K562 (cell line): Measurements from ENCODE around the gene EVPL. TPM values are rescaled to one million over a fixed set of nuclear protein-coding genes. Genes with fewer than 3 reads are reported as not detected.

Source experiments
- ATAC-seq: fragments of 200-7000 bp; cut with Tn5 transposase; 3 replicates; pipeline ENCODE4 v1.9.1; 2020; ENCODE audit warnings: moderate library complexity
- BruUV-seq: library from RNA; stranded (reverse); fragments of 400-500 nt; replicated peaks from 2 replicates; lab custom pipeline; 2021; lab: Mats Ljungman, UMichigan
- CTCF ChIA-PET: fragments of 300-600 bp; formaldehyde crosslinking; extraction: SDS; loops from one replicate; lab custom pipeline; 2021; ENCODE audit warnings: low intra/inter-chr PET ratio; lab: Yijun Ruan, JAX
- POLR2A ChIA-PET: fragments of 300-600, 350-650 bp; sonication (Branson Sonifier 250); formaldehyde crosslinking; extraction: SDS; loops from one replicate; lab custom pipeline; 2021; ENCODE audit warnings: antibody characterized with exemption, inconsistent platforms; lab: Yijun Ruan, JAX
- DNase-seq, 4 experiments: peaks; one replicate each; pipeline versions ENCODE4 v3.0.0 to v3.0.0-alpha.2; 2011 to 2018; ENCODE audit warnings: low spot score in 3 of 4, mixed read lengths in 3 of 4; ENCODE audit errors: extremely low read depth in 1 of 4
- FAIRE-seq: peaks from 2 replicates; lab custom pipeline; 2011; peaks lifted over from hg19 to GRCh38; lab: Jason Lieb, UNC
- H2AFZ ChIP-seq: 2 replicates; pipeline ENCODE4 v1.6.0; 2011; ENCODE audit warnings: low read depth, low read length, control low read depth, inconsistent platforms
- H3K27ac ChIP-seq: fragments of 200-600 bp; 3 replicates; pipeline ENCODE4 v1.8.0; 2011; ENCODE audit warnings: low read depth, mild to moderate bottlenecking, control low read depth, inconsistent platforms, low read length, moderate library complexity, mixed read lengths; ENCODE audit errors: extremely low read depth
- H3K27me3 ChIP-seq, 2 experiments: fragments of 300-600 bp in 1 of 2; 2 replicates in 1 of 2; 3 replicates in 1 of 2; pipeline versions ENCODE4 v1.6.0 to v1.8.0; 2011; ENCODE audit warnings: inconsistent platforms in 2 of 2, low read length in 2 of 2, mild to moderate bottlenecking in 1 of 2, mixed read lengths in 1 of 2, moderate library complexity in 1 of 2; ENCODE audit not compliant: control insufficient read depth in 2 of 2, insufficient read depth in 2 of 2
- H3K36me3 ChIP-seq: fragments of 300-600 bp; 3 replicates; pipeline ENCODE4 v1.8.0; 2011; ENCODE audit warnings: mild to moderate bottlenecking, low read length, inconsistent platforms; ENCODE audit not compliant: control insufficient read depth, insufficient read depth
- H3K4me1 ChIP-seq, 2 experiments: fragments of 200-600 bp in 1 of 2; replicated peaks in 1 of 2; 2 replicates in 1 of 2; 3 replicates in 1 of 2; pipeline versions ENCODE4 v1.5.1 to v1.8.0; 2011; ENCODE audit warnings: inconsistent platforms in 2 of 2, low read length in 2 of 2, mild to moderate bottlenecking in 1 of 2, mixed read lengths in 1 of 2, moderate library complexity in 1 of 2; ENCODE audit not compliant: control insufficient read depth in 2 of 2, insufficient read depth in 2 of 2
- H3K4me2 ChIP-seq: 2 replicates; pipeline ENCODE4 v1.6.1; 2011; ENCODE audit warnings: low read length, control low read depth, inconsistent platforms, mixed read lengths; ENCODE audit not compliant: insufficient read depth
- H3K4me3 ChIP-seq: fragments of 200-600 bp; sonication (generic), shearing (Covaris generic); 2 replicates; pipeline ENCODE4 v1.5.1; 2016; ENCODE audit warnings: control low read depth, inconsistent platforms
- H3K79me2 ChIP-seq: fragments of 200-600 bp; 3 replicates; pipeline ENCODE4 v1.8.0; 2011; ENCODE audit warnings: low read length, inconsistent platforms; ENCODE audit not compliant: control insufficient read depth, insufficient read depth
- H3K9ac ChIP-seq, 2 experiments: 2 replicates each; pipeline versions ENCODE4 v1.6.0 to v1.6.1; 2011; ENCODE audit warnings: low read depth in 2 of 2, low read length in 2 of 2, control low read depth in 1 of 2, inconsistent platforms in 1 of 2, mild to moderate bottlenecking in 1 of 2, mixed read lengths in 1 of 2; ENCODE audit not compliant: insufficient read depth in 1 of 2
- H3K9me1 ChIP-seq: one replicate; pipeline ENCODE4 v1.6.0; 2011; ENCODE audit warnings: inconsistent platforms, mild to moderate bottlenecking, low read length, moderate library complexity; ENCODE audit not compliant: control insufficient read depth, insufficient read depth
- H3K9me3 ChIP-seq: replicated peaks from 2 replicates; pipeline ENCODE4 v1.5.1; 2011; ENCODE audit warnings: low read depth, low read length, inconsistent platforms; ENCODE audit not compliant: control insufficient read depth, insufficient read depth
- H4K20me1 ChIP-seq: replicated peaks from 2 replicates; pipeline ENCODE4 v1.6.1; 2011; ENCODE audit warnings: low read length, inconsistent platforms, mixed read lengths; ENCODE audit not compliant: control insufficient read depth, insufficient read depth
- ATF3 ChIP-seq, 2 experiments: fragments of 450-650 bp in 1 of 2; sonication (generic) in 1 of 2; formaldehyde crosslinking in 1 of 2; IDR thresholded peaks in 1 of 2; conservative IDR thresholded peaks in 1 of 2; 2 replicates each; pipeline versions ENCODE4 v1.6.1 to v1.8.1; 2016 to 2023; ENCODE audit warnings: mild to moderate bottlenecking in 2 of 2, moderate library complexity in 2 of 2, inconsistent platforms in 1 of 2, missing genetic modification reagents in 1 of 2
- CBFA2T2 ChIP-seq: fragments of 450-650 bp; conservative IDR thresholded peaks from 2 replicates; pipeline ENCODE4 v1.6.1; 2017; ENCODE audit warnings: mild to moderate bottlenecking
- CBFA2T3 ChIP-seq: fragments of 450-650 bp; IDR thresholded peaks from 2 replicates; pipeline ENCODE4 v1.6.1; 2017
- CHCHD3 ChIP-seq: fragments of 250-450 bp; sonication (Bioruptor Pico); IDR thresholded peaks from 2 replicates; pipeline ENCODE4 v2.1.2; 2022; ENCODE audit warnings: mild to moderate bottlenecking
- DACH1 ChIP-seq: fragments of 450-650 bp; IDR thresholded peaks from 2 replicates; pipeline ENCODE4 v1.6.1; 2018; ENCODE audit not compliant: partially characterized antibody
- KLF16 ChIP-seq: IDR thresholded peaks from 2 replicates; pipeline ENCODE4 v1.6.1; 2016; ENCODE audit warnings: antibody characterized with exemption
- MTA3 ChIP-seq: fragments of 450-650 bp; formaldehyde crosslinking; IDR thresholded peaks from 2 replicates; pipeline ENCODE4 v1.6.1; 2017; ENCODE audit warnings: mild to moderate bottlenecking, borderline replicate concordance
- NKRF ChIP-seq: fragments of 450-650 bp; IDR thresholded peaks from 2 replicates; pipeline ENCODE4 v1.6.1; 2016; ENCODE audit warnings: borderline replicate concordance
- PHF20 ChIP-seq: fragments of 450-650 bp; IDR thresholded peaks from 2 replicates; pipeline ENCODE4 v1.6.1; 2018; ENCODE audit not compliant: partially characterized antibody
- POLR2A ChIP-seq: fragments of 450-650 bp; conservative IDR thresholded peaks from 2 replicates; pipeline ENCODE4 v1.6.1; 2016
- PPARD ChIP-seq: fragments of 250-450 bp; sonication (Bioruptor Pico); IDR thresholded peaks from 2 replicates; pipeline ENCODE4 v1.8.0; 2022; ENCODE audit warnings: inconsistent platforms, mild to moderate bottlenecking, moderate library complexity
- SAP30 ChIP-seq: fragments of 200-600 bp; sonication (generic); IDR thresholded peaks from 2 replicates; pipeline ENCODE4 v1.6.1; 2012; ENCODE audit warnings: borderline replicate concordance, low read depth, mild to moderate bottlenecking, moderate library complexity, low read length, control low read depth, inconsistent platforms; ENCODE audit not compliant: insufficient read depth, poor library complexity, severe bottlenecking
- SMAD1 ChIP-seq: fragments of 150-350 bp; IDR thresholded peaks from 2 replicates; pipeline ENCODE4 v1.6.1; 2014; ENCODE audit warnings: low read length, low read depth; ENCODE audit not compliant: partially characterized antibody
- TBP ChIP-seq: optimal IDR thresholded peaks from 2 replicates; pipeline ENCODE3; 2011; ENCODE audit warnings: low read depth, low read length, improper control_type of control experiment
- TRIM28 ChIP-seq: fragments of 450-650 bp; IDR thresholded peaks from 2 replicates; pipeline ENCODE4 v1.6.1; 2017
- XRCC4 ChIP-seq: IDR thresholded peaks from one replicate; pipeline ENCODE4 v1.6.1; 2011; ENCODE audit not compliant: insufficient read depth, insufficient read length; ENCODE audit errors: extremely low read depth
- YBX1 ChIP-seq: fragments of 450-650 bp; IDR thresholded peaks from 2 replicates; pipeline ENCODE4 v1.7.1; 2016; ENCODE audit warnings: mild to moderate bottlenecking
- ZEB2 ChIP-seq: fragments of 450-650 bp; IDR thresholded peaks from 2 replicates; pipeline ENCODE4 v1.6.1; 2016
- ZFX ChIP-seq: sonication (generic); formaldehyde crosslinking; IDR thresholded peaks from 2 replicates; pipeline ENCODE4 v1.8.0; 2022; ENCODE audit warnings: mild to moderate bottlenecking, missing genetic modification reagents, moderate library complexity
- ZNF75A ChIP-seq: fragments of 450-650 bp; formaldehyde crosslinking; IDR thresholded peaks from 2 replicates; pipeline ENCODE4 v1.4.0; 2020; ENCODE audit warnings: mild to moderate bottlenecking
- WGBS: fragments of 100-300 bp; shearing (Covaris generic); methylation state at CpG from one replicate; pipeline ENCODE4 v1.1.6; 2016; ENCODE audit warnings: low coverage, mixed read lengths; ENCODE audit not compliant: insufficient coverage; ENCODE audit errors: missing lambda C conversion rate; 5-methylcytosine and 5-hydroxymethylcytosine counted together
- in situ Hi-C: fragments of 300-500 bp; cut with MboI; formaldehyde crosslinking; loops from 4 replicates; pipeline ENCODE4 v1.15.0; 2018; ENCODE audit warnings: inconsistent platforms, mixed read lengths
- intact Hi-C: fragments of 100-400 bp; cut with micrococcal nuclease; formaldehyde crosslinking; loops from 2 replicates; pipeline ENCODE4 v1.14.2; 2022
- polyA plus RNA-seq, 8 experiments: library from polyadenylated mRNA; depleted of rRNA in 4 of 8; stranded (reverse) in 5 of 8; unstranded in 3 of 8; fragments of >200 nt; fragmentation: Nextera tagmentation in 2 of 8; fragmentation: Illumina TruSeq in 1 of 8; extraction: Ambion mirVana in 2 of 8; extraction: Trizol in 1 of 8; gene quantifications; 2 replicates each; pipeline versions ENCODE4 v1.2.1 to v1.2.3, GENCODE V29; 2011 to 2014; ENCODE audit warnings: inconsistent platforms in 1 of 8, missing spikeins in 1 of 8
- total RNA-seq, 7 experiments: library from RNA; depleted of rRNA in 6 of 7; stranded (reverse); fragments of >200 nt in 6 of 7; fragmentation: Illumina TruSeq in 2 of 7; extraction: Trizol in 2 of 7; gene quantifications; 2 replicates each; pipeline versions ENCODE4 v1.2.1 to v1.2.3, GENCODE V29; 2011 to 2021; ENCODE audit warnings: low replicate concordance in 1 of 7
- TF ChIP-seq, protein P1 (sequence below): fragments of 250-450 bp; sonication (Bioruptor Pico); IDR thresholded peaks from 2 replicates; pipeline ENCODE4 v1.9.0; 2021; ENCODE audit warnings: mild to moderate bottlenecking

EVPL gene
- total and polyA plus RNA-seq, 9 of the 15 experiments (the other 6 are each of a cell fraction or from before 2014, with no cell fraction given), result 0.08 to 0.18 (median 0.16) TPM; not detected in 5

GRCh38 chr17:75978938-75979704 is 48.0 kb downstream of the EVPL start, which contains the start of the genes ACOX1 and TEN1:
Gene ACOX1, minus strand, starts transcription at chr17:75979166. Its CDS starts 93 bp downstream, at chr17:75979073.
Gene TEN1, plus strand, starts transcription at chr17:75979240. Its CDS starts 6,953 bp downstream, at chr17:75986193.
- H3K79me2 ChIP-seq, result peaks cover 36% of the 10 kb centered on the region
- no peaks in the 10 kb centered on the region for H3K9me3 ChIP-seq
- WGBS, result under 1% methylated on average over 48 of the region's 72 CpGs
- POLR2A ChIA-PET, result interaction anchor here (0.6 to 1.5 kb wide), 13 partner anchors 13 to 874 kb away, joined by 3 to 6 read pairs (median 3); partner anchors contain the start of gene SRP68
- no peaks in the 10 kb centered on the region for H3K9me1 ChIP-seq
- H2AFZ ChIP-seq, result peak within 1 kb of the TSS; percentile 95
- in situ Hi-C loops, result no loop called here
- H3K36me3 ChIP-seq, result peaks cover 3% of the 10 kb centered on the region; the same call in 1 of the 3 replicates
- H4K20me1 ChIP-seq, result no peaks in the 10 kb centered on the region
- ATAC-seq (peak; percentile 94), FAIRE-seq (peak; percentile 76), DNase-seq (peak; percentile 91 to 98 (median 92))
- peak within 1 kb of the TSS; percentile 79 to 96 for H3K9ac ChIP-seq
- peaks cover 34 to 39% of the 10 kb centered on the region in 2 experiments for H3K4me1 ChIP-seq
- H3K27me3 ChIP-seq, result no peaks in the 10 kb centered on the region
- peak within 1 kb of the TSS; percentile 78 for H3K27ac ChIP-seq
- intact Hi-C loops, result loop anchor here (5.0 to 10.0 kb wide), 2 partner anchors 37 to 194 kb away; partner anchors contain the start of genes FBF1 and UNK
- CTCF ChIA-PET, result interaction anchor here (1.1 kb wide), 1 partner anchor 21 kb away, joined by 3 read pairs; no protein-coding TSS in a partner anchor
- H3K4me3 ChIP-seq, result peak within 1 kb of the TSS; percentile 67
- no TSS peak for BruUV-seq
- H3K4me2 ChIP-seq, result peak within 1 kb of the TSS; percentile 96
- TF ChIP-seq NKRF (peak; percentile 59; the same call in 1 of the 2 replicates), ZEB2 (peak; percentile 8; the same call in 1 of the 2 replicates), CBFA2T3 (no peak), MTA3 (0 out of 2 replicates have a peak, but pooled peaks have one; percentile 52), SAP30 (peak; percentile 74), TBP (peak; percentile 89), TRIM28 (no peak), ZNF75A (CRISPR knock-in tag) (no peak; the same call in 1 of the 2 replicates), YBX1 (no peak), DACH1 (no peak), ZFX (CRISPR knock-in tag) (peak; percentile 97), CBFA2T2 (peak; percentile 96), PPARD (CRISPR knock-in tag) (no peak), POLR2A (peak; percentile 96), SMAD1 (peak; percentile 83), KLF16 (no peak), XRCC4 (no peak), CHCHD3 (CRISPR knock-in tag) (peak; percentile 72; the same call in 1 of the 2 replicates), ATF3 (IDR thresholded peaks at IDR 0.05) (peak; percentile 55; the same call in 1 of the 2 replicates), ATF3 (CRISPR knock-in tag; conservative IDR thresholded peaks at IDR 0.05) (no peak), PHF20 (peak; percentile 91)
- TF ChIP-seq, protein P1, sequence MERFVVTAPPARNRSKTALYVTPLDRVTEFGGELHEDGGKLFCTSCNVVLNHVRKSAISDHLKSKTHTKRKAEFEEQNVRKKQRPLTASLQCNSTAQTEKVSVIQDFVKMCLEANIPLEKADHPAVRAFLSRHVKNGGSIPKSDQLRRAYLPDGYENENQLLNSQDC, result no peak
